Daoy (cell line): Measurements from ENCODE around the gene SLC9A3. TPM values are rescaled to one million over a fixed set of nuclear protein-coding genes. Genes with fewer than 3 reads are reported as not detected.

Experiments used
- DNase-seq: peaks from one replicate; pipeline ENCODE4 v3.0.0-alpha.2; 2015; ENCODE audit warnings: low read depth
- total RNA-seq: library from RNA; depleted of rRNA; stranded (reverse); fragments of >200 nt; shearing (Covaris generic); gene quantifications from 2 replicates; pipeline ENCODE4 v1.2.3, GENCODE V29; 2014

Gene SLC9A3
- total RNA-seq, 1 experiment from 2014 or later: 2.2 TPM

DNA sequence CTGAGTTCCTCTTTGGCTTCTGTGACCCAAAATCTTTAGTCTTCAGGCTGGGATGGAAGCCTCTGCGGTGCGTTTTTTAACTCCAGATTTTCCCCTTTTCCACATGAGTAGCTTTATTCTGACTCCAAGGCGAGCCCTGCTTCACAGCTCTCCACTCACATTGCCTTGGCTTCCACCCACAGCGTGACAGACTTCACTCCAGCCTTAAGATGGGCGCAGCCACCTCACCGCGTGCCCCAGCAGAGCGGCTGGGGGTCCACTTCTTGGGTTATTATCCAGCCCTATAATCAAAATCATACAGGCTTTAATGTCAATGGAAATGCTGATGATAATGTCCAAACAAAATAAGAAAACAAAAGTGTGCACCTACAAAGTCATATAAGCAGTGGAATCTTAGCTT is 80.0 kb downstream of the SLC9A3 start:
- no peak for DNase-seq

GRCh38 chr5:443239-444151 is 80.8 kb downstream of the SLC9A3 start:
- no peak for DNase-seq

DNA sequence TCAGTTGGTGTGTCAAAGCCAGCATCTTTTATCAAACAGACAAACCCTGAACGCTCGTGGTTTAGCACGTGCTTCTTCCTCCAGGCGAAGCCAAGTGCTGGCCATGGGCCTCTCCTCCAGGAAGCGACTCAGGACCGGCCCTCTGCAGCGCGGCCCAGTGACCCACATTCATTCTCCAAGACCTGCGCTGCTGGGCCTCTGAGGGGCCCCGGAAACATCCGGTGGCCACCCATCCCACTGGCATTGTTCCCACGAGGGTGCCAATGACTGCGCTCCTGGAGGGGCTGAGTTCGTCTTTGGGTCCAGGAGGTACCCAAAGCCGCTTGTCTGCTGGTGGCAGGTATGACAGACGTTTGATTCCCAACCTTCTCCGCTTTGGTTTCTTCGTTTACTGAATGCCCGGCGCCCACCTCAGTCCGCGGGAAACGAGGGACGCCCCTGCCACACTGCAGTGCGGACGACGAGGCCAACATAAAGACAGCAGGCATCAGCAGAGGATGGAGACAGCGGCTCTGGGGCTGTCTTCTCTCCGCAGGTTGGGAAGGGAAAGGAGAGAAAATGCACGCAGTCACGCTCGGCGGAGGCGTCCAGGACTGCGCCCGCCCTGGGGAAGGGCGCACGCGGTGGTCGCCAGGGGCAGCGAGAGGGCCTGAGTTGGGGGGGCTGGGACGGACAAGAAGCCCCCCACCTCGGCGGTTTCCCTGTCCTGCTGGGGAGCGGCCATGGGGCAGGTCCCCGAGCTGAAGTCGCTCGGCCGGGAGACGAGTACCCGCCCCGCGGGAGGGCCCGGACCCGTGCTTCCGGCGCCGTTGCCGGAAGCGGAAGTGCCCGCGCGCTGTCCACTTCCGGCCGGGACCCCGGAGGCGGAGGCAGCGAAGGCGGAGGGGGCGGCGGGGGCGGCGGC is 81.7 kb downstream of the SLC9A3 start, which contains the start of gene EXOC3:
Gene EXOC3 (plus strand): TSS at position 842 of the 904 bp plus-strand sequence. CDS start 3,030 bp downstream, outside the sequence.
- DNase-seq: peak; percentile 85

- DNase-seq: no peak
Observed at GRCh38 chr5:441996-442334, 82.3 kb downstream of the SLC9A3 start.

DNA sequence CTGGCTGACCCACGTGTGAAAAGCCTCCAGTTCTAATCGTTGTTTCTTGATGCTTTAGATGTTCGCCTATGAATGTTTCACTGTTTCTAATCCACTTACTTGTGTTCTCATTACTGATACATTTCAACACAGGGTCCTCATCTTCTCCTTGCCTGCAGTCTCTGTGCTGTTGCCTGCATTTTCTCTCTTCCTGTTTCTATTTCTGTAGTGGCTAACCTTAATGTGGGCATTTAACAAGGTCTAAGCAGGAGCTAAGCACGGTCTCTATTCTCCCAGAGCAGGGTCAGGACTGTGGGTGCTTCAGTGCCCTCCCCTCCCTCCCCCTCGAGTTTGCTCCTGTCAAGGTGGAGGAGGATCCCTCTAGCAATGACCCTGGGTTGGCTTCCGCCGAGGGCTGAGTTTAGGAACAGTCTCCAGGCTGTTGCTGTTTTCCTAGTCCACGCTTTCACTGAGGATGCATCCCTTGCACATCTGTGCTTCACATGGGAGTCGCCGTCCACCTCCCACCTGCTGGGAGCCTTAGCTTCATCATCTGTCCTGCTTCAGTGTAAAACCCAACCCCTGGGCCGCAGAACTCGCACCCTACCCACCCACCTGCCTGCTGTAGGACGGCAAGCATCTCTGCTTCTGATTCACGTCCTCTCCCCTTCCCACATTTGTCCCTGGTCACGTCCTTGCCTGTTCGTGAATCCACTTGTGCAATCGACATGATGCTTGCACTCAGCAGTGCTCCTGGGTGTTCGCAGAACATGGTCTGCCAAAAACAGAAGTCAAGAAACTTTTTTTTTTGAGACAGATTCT is 83.6 kb downstream of the SLC9A3 start:
- no peak for DNase-seq

- no peak for DNase-seq
Observed at GRCh38 chr5:439636-440035, 84.6 kb downstream of the SLC9A3 start.

DNA sequence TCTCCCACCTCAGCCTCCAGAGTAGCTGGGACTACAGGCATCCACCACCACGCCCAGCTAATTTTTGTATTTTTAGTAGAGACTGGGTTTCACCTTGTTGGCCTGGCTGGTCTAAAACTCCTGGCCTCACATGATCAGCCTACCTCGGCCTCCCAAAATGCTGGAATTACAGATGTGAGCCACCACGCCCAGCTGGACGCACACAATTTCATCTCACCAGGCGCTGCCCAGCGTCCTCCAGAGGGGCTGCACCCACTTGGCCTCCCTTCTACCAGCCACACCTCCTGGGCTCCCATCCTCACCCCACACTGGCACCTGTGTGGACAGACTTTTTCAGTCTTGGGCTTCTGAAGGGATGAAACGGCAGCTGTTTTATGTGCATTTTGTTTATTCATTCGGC is 85.1 kb downstream of the SLC9A3 start:
- no peak for DNase-seq

DNA sequence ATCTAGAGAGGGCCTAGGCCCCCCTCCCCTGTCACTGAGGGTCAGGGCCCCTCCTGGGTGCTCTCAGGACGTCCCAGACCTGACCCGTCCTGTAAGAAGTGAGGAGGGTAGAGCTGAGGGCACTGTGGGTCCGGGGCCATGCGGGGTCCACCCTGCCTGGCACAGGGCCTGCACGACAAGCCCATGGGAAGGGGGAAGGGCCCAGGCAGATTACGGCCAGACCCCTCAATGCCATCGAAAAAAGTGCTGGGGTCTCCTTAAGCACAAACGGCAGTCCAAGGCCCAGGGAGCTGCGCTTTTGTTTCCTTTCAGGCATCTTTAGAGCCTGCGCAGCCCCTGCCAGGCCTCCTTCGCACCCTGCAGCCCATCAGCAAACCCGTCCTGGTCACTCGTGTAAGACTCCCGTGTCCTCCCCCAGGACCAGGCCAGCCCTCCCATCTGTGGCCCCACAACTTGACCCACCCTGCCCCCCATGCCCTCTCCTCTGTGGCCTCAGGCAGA is 85.7 kb downstream of the SLC9A3 start:
- no peak for DNase-seq

GRCh38 chr5:437281-437771 is 86.9 kb downstream of the SLC9A3 start:
- DNase-seq: no peak

GRCh38 chr5:436641-436975 is 87.6 kb downstream of the SLC9A3 start:
- no peak for DNase-seq

GRCh38 chr5:435961-436640 is 88.1 kb downstream of the SLC9A3 start:
- DNase-seq: peak; percentile 35

GRCh38 chr5:435156-435790 is 89.0 kb downstream of the SLC9A3 start:
- no peak for DNase-seq

DNA sequence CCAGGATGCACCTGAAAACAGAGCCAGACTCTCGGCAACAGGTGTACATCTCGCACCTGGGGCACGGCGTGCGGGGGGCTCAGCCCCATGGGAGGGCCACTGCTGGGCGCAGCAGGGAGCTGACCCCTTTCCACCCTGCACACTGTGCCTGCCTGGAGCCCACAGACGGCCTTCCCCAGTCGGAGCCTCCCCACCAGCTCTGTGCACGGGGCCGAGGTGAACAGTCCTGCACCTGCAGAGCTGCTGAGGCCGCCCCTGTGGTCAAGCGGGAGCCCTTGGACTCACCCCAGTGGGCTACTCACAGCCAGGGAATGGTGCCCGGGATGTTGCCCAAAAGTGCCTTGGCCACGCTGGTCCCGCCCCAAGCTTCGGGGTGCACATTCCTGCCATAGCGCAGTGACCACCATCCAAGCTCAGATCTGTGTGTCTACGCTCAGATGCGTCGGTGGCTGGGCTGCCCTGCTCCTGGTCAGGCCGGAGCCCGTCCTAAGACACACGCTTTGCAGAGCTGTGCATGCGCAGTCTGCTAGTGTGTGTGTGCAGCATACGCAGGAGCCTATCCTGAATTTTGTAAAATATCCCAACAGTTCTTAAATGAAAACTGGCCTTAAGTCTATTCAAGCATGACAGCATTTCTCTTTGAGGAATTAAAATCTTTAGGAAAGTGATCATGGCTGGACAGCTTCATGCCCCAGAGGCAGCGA is 89.7 kb downstream of the SLC9A3 start:
- no peak for DNase-seq

DNA sequence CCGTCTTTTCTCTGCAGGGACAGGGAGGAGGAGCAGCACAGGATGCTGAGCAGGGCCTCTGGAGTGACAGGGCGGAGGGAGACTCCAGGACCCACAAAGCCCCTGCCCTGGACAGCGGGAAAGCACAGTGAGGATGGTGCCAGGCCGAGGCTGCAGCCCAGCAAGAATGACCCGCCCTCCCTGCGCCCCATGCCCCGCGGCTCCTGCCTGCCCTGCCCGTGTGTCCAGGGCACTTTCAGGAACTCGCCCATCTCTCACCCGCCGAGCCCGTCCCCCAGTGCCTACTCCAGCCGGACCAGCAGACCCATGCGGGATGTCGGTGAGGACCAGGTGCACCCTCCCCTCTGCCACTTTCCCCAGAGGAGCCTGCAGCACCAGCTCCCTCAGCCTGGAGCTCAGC is 90.4 kb downstream of the SLC9A3 start:
- DNase-seq: no peak

GRCh38 chr5:432928-433791 is 91.1 kb downstream of the SLC9A3 start:
- DNase-seq: no peak

DNA sequence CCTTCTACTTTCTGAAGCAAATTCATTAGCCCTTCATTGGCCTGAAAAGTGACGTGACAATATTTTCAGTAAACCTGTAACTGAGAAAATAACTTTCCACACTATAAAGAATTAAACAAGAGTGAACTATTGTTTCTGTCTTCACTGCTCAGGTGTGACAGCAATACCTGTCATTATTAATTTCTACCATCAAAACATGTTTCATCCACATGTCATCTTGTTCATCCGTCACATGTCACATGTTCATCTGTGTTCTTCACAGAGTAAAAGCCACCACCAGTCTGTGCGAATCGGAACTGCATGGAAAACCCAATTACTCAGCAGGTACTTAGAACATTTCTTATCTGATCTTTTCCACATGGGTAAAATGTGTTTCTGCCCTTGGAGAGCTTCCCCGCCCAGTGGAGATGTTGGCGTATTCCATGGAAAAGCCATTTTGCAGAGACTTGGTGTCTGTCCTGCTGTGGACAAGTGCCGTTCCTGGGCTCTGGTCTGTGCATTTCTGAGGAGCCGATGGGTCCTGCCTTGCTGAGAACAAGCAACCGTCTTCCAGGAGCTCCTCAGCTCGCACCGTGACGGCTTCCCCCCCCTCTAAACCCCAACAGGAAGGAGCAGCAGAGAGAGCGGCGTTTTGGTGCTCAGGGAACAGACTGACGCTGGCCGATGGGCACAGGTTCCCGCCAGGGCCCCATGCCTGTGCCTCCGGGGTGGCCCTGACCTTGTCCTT is 91.9 kb downstream of the SLC9A3 start:
- no peak for DNase-seq

DNA sequence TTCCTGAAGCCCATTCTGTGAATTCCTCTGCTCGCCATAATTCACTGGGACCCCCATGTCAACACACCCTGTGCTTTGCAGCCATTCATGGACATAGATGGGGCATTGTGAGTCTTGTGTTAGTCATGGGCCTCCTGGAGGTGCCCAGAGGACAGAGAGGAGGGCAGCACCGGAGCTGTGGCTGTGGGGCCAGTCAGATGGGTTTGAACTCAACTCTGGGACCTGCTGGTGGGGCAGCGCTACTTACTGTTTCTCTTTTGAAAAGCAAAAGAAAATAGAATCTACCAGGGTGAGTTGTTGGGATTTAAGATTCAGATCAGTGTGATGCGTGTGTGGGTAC is 92.6 kb downstream of the SLC9A3 start:
- DNase-seq: no peak

- peak; percentile 56 for DNase-seq
Observed at GRCh38 chr5:431001-431710, 93.1 kb downstream of the SLC9A3 start.
